GM19043 (cell line): Measurements from ENCODE around the gene RABGGTB.
"Not testable (repeated sequence)": the region's sequence is repeated elsewhere in the genome, so short reads cannot be mapped to it uniquely, and the experiment has no call there.

Experiments
- ATAC-seq: cut with Tn5 transposase; IDR thresholded peaks from one replicate; pipeline ENCODE4 v1.9.1; 2021; ENCODE audit warnings: low read depth; ENCODE audit not compliant: unreplicated experiment

Gene RABGGTB

DNA sequence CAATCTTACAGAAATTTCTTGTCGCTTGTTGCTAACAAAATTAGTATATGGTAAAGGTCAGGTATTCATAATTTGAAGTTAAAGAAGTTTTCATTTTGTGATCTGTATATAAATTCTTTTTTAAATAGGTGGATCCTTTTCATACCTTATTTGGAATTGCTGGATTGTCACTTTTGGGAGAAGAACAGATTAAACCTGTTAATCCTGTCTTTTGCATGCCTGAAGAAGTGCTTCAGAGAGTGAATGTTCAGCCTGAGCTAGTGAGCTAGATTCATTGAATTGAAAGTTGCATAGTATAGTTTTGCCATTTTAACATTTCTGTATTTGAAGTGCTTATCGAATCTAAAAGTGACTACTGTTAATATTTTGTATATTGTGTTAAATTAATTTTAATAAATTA, 8.3 kb downstream of the RABGGTB start:
- no peak for ATAC-seq

GRCh38 chr1:75795703-75796193, 9.7 kb downstream of the RABGGTB start:
- no peak for ATAC-seq

- no peak for ATAC-seq
These were observed 10.6 kb downstream of the RABGGTB start, which contains the start of gene MSH4 for GRCh38 chr1:75796376-75797272. Gene MSH4 (plus strand): TSS chr1:75796882. CDS start chr1:75796986, 104 bp downstream.

DNA sequence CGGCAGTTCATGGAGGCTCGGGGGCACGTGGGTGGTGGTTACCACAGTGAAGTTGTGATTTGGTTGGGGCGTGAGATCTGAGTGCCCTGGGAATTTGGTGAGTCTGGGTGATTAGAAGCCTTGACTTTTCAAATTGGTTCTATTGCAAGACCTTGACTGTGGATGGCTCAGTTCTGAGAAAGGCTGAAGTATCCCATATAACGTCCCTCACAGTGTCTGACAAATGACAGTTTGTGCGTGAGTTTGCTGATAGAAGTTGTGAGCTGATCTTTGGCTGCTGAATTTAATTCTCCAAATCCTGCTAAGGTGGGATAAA, 11.2 kb downstream of the RABGGTB start:
- ATAC-seq: no peak

GRCh38 chr1:75797606-75798216, 11.7 kb downstream of the RABGGTB start:
- ATAC-seq: no peak

GRCh38 chr1:75801480-75801879, 15.4 kb downstream of the RABGGTB start:
- not testable (repeated sequence) for ATAC-seq

DNA sequence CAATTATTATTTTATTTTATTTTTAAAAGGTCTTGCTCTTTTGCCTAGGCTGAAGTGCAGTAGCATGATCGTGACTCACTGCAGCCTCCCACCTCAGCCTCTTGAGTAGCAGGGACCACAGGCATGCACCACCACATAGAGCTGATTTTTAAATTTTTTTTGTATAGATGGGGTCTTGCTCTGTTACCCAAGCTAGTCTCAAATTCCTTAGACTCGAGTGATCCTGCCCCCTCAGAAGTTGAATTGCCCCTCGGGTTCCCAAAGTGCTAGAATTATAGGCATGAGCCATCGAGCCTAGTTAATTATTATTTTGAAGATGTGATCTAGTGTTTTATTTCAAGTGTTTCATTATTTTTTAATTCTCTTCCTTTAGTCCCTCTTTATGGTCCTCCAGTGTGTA, 22.9 kb downstream of the RABGGTB start:
- ATAC-seq: no peak

GRCh38 chr1:75810113-75810512, 24.1 kb downstream of the RABGGTB start:
- ATAC-seq: not testable (repeated sequence)

GRCh38 chr1:75811211-75811981, 25.3 kb downstream of the RABGGTB start:
- ATAC-seq: no peak

- ATAC-seq: no peak
These were observed 26.0 kb downstream of the RABGGTB start for GRCh38 chr1:75812065-75812464.

GRCh38 chr1:75823596-75823995, 37.5 kb downstream of the RABGGTB start:
- ATAC-seq: not testable (repeated sequence)

DNA sequence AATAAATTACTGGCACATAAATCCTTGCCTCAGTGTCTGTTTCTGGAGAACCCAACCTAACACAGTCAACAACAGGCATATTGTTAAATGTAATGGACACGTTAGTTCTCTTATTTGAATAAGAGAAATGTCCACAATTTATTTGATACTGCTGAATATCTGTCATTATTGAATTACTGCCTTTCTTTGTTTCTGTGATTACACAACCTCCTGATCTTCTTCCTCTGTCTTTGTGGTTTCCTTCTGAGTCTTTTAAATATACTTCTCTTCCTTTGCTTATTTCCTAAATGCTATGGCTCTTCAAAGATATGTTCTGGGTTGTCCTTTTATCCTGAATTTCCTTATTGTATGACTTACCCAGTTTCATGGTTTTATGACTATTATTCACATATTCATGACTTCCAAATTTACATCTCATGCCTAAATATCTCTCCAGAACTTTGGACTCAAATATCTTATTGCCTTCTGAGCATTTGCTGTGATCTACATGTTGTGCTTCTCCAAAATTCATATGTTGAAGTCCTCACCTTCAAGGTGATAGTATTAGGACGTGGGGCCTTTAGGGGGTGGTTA, 50.6 kb downstream of the RABGGTB start:
- ATAC-seq: no peak

GRCh38 chr1:75838079-75838478, 52.0 kb downstream of the RABGGTB start:
- no peak for ATAC-seq

GRCh38 chr1:75841421-75841820, 55.4 kb downstream of the RABGGTB start:
- no peak for ATAC-seq
